Stimulated activated CD4-positive, alpha-beta T cell treated with anti-CD3 and anti-CD28 coated beads, TNF-alpha, amount 100 ng/mL, for 4 hours (primary cell): ENCODE measurements around the gene CTDSP2.
"Not testable (repeated sequence)": the region's sequence is repeated elsewhere in the genome, so short reads cannot be mapped to it uniquely, and the experiment has no call there.

Experiments
- DNase-seq, 3 experiments: peaks; one replicate each; pipeline ENCODE4 v3.0.0-alpha.2; 2020; ENCODE audit warnings: low read depth in 3 of 3

The CTDSP2 gene

GRCh38 chr12:57835366-57836288 is 10.9 kb downstream of the CTDSP2 start:
- DNase-seq, result no peak

DNA sequence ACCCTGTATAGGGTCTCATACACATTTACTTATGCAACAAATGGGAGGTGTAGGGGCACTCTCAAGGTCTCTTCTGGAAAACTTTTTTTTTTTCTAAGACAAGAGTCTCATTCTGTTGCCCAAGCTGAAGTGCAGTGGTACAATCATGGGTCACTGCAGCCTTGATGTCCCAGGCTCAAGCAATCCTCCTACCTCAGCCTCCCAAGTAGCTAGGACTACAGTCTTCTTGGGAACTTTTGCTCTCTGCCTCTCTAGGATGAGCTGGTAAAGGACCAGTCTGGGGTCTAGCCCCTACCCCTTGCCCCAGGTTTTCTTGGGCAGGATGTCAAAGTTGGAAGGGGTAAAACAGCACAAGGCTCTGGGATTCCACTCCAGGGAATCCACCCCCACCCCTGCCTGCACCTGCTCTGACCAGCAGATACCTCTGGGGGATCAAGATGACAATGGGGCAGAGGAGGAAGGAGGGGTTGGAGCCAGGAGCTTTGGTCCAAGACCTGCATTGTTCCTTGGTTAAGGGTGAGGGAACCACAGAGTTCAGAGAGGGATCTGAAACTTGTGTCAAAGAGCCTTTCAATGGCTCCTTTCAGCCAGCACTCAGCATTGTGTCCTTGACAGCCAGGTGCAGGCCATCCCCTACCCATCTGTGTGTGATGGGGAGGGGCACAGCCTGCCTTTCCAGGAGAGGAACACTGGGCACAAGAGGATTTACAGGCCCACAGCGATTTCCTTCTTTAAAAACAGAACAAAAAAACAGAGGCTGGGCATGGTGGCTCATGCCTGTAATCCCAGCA is 12.2 kb downstream of the CTDSP2 start:
- DNase-seq, result no peak

- no peak for DNase-seq
Measured at GRCh38 chr12:57833672-57834071, 12.9 kb downstream of the CTDSP2 start.

GRCh38 chr12:57832966-57833365 is 13.6 kb downstream of the CTDSP2 start:
- no peak for DNase-seq

DNA sequence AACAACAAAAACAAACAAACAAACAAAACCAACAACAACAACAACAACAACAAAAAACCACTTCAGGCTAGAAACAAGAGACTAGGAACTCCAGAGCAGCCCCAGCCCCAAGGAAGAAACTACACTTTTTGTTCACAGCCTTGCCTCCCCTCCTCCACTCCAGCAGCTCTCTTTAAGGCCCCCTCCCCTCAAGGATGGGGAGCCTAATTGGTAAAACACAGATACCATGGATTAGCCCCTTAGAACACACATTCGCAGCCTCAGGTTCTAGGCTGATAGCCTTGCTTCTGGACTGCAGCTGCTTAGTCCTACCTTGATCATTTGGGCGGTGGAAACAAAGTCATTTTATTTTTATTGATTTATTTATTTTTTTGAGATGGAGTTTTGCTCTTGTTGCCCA is 16.1 kb downstream of the CTDSP2 start:
- no peak for DNase-seq

DNA sequence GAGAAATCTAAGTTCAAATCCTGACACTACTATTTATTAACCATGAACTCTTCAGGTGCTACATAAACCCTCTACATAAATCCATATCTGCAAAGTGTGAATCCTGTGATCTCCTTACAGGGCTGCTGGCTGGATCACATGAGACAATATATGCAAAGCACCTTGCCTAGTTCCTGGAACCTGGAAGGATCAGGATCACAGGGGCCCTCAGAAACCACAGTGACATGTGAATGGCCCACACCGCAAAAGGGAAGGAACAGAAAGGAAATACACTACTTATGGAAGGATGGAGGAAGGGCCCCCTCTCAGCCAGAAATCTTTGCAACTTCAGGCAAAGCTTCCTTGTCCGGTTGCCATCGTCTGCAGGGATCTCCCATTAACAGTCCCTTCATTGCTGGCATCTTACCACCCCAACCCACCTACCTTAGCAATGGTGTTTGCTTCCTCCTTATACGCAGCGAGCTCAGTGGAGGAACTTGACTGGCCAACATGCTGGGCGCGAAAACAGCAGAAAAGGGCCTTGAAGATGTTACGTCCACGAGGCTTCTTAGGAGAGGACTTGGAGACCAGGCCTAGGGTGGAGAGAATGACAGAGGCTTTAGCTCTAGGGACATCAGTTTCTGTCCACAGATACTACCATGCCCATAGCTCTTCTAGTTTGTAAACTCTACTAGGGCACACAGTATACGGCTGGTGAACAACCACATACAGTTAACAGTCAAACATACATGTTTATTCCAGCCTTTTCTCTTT is 17.3 kb downstream of the CTDSP2 start:
- DNase-seq, result no peak

DNA sequence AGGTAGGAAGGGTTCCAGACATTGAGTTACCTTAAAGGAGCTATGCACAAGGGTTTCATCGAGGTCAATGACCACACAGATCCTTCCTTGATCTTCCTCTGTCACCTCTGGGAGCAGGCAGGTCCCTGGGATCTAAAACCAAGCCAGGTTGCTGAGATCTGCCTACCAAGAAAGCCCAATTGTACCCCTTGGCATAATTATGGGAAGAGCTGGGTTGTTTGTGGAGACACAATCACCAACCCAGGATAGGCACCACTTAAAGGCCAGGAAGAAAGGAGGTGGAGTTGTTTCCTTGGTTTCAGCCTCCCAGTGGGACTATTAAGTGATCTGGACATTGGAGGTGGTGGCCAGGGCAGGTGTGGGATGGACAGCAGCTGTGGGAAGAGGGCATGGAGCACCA is 19.6 kb downstream of the CTDSP2 start:
- DNase-seq, result no peak

- DNase-seq, result no peak
Measured at GRCh38 chr12:57826400-57826799, 20.1 kb downstream of the CTDSP2 start.

GRCh38 chr12:57825451-57825850 is 21.1 kb downstream of the CTDSP2 start:
- DNase-seq, result no peak

- no peak for DNase-seq
Measured at GRCh38 chr12:57823908-57824640, 22.5 kb downstream of the CTDSP2 start.

- DNase-seq, result no peak
Measured at GRCh38 chr12:57823131-57823907, 23.2 kb downstream of the CTDSP2 start.

DNA sequence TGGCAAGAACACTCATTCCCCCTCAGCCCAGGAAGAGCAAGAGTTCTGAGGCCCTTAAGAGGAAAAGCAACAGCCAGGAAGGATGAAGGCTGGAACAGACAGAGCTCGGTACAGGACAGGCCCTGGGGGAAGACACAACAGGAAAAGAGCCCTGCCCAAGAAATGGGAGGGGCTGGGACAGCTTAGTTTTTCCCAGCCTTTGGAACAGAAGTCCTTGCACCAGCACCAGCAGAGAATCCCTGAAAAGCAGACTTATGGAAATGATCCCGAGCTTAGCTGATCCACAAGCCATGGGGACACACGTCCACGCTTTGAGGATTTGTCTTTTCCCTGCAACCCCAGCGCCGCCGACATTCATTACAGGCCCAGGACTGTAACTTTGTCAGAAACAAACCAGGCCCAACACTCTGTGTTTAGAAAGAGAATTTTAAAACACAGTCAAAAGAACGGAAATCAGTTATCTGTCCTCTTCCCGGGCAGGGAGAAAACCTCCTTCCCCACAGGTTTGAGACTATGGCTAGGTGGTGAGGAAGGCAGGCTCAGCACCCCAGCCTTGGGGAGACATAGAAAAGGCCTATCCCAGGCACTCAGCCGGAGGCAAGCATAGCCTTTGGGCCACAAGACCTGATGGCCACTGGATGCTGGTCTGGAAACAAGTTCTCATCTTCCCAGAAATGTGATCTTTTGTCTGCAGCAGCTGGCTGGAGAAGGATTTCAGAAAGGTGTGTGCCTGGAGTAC is 24.0 kb downstream of the CTDSP2 start:
- no peak for DNase-seq

GRCh38 chr12:57821474-57822214 is 24.9 kb downstream of the CTDSP2 start:
- no peak for DNase-seq

DNA sequence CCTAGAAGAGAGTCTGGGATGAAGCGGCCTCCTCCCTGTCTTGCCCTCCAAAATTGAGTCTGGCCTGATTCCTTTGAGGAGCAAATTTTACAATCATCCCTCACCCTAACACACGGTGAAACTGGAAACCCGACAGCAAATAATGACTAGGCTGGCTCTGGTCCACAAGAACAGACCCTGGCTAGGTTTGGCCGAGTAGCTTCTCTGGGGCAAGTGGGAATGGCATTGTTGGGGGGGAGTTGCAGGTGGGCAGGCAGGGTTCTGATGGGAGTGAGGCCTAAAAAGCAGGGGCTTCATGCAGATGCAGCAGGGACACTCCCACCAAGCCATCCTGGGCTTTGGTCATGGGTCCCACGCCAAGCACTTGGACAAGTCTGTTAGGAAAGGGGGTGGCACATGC is 25.5 kb downstream of the CTDSP2 start:
- DNase-seq, result not testable (repeated sequence)

- DNase-seq, result not testable (repeated sequence)
Measured at GRCh38 chr12:57820119-57820518, 26.4 kb downstream of the CTDSP2 start.

GRCh38 chr12:57817990-57818331 is 28.6 kb downstream of the CTDSP2 start:
- not testable (repeated sequence) for DNase-seq

GRCh38 chr12:57817261-57817989 is 29.1 kb downstream of the CTDSP2 start:
- no peak for DNase-seq

DNA sequence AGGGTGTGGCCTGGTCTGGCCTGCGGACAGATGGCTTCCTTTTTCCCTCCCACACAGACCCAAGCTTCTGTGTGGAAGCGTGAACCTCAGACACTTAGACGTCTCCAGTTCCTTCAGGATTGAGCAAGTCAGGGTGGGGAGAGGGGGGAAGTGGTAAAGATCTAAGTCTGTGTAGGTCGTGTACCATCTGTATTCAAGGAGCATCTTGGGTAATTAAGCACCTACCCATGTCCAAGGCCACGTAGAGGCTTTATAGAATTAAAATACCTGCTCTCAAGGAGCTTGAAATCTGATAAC is 29.7 kb downstream of the CTDSP2 start:
- DNase-seq, result no peak
